K562 (cell line): ENCODE data around the gene SLC33A1.

Source experiments
- ATF6 ChIP-seq: sonication (generic); formaldehyde crosslinking; IDR thresholded peaks from 2 replicates; pipeline ENCODE4 v1.4.0; 2020; ENCODE audit warnings: mild to moderate bottlenecking, missing genetic modification reagents
- BDP1 ChIP-seq: IDR thresholded peaks from 3 replicates; pipeline ENCODE4 v1.6.1; 2011; ENCODE audit not compliant: insufficient read length, insufficient read depth
- CREM ChIP-seq: IDR thresholded peaks from 2 replicates; pipeline ENCODE4 v1.6.1; 2014; ENCODE audit warnings: antibody characterized with exemption, low read depth
- CTCF ChIP-seq, 3 experiments: IDR thresholded peaks in 2 of 3; conservative IDR thresholded peaks in 1 of 3; 2 replicates each; pipeline ENCODE4 v1.5.1; 2011 to 2012; ENCODE audit warnings: low read length in 3 of 3, mild to moderate bottlenecking in 3 of 3, control low read depth in 2 of 3, improper control_type of control experiment in 1 of 3, inconsistent platforms in 1 of 3, low read depth in 1 of 3, mixed read lengths in 1 of 3, moderate library complexity in 1 of 3; ENCODE audit not compliant: insufficient read depth in 2 of 3
- EP300 ChIP-seq: IDR thresholded peaks from 2 replicates; pipeline ENCODE4 v1.6.1; 2012; ENCODE audit warnings: low read length, improper control_type of control experiment
- EZH2 ChIP-seq: IDR thresholded peaks from 2 replicates; pipeline ENCODE4 v1.6.1; 2012; ENCODE audit warnings: low read depth, mild to moderate bottlenecking, inconsistent platforms, low read length, borderline replicate concordance
- FOSL1 ChIP-seq: fragments of 200-800 bp; sonication (Bioruptor generic); conservative IDR thresholded peaks from 2 replicates; pipeline ENCODE4 v1.6.1; 2016; ENCODE audit warnings: missing genetic modification characterization, missing compliant biosample characterization
- KAT2B ChIP-seq: IDR thresholded peaks from one replicate; pipeline ENCODE4 v1.6.1; 2012; ENCODE audit warnings: low read depth, mild to moderate bottlenecking, control low read depth, inconsistent platforms, low read length, moderate library complexity
- NFATC3 ChIP-seq: fragments of 450-650 bp; IDR thresholded peaks from 2 replicates; pipeline ENCODE4 v1.6.1; 2017; ENCODE audit warnings: mild to moderate bottlenecking
- NFIC ChIP-seq: fragments of 450-650 bp; IDR thresholded peaks from 2 replicates; pipeline ENCODE4 v1.6.1; 2017; ENCODE audit warnings: mild to moderate bottlenecking, inconsistent platforms
- RFX5 ChIP-seq: IDR thresholded peaks from 2 replicates; pipeline ENCODE4 v1.6.1; 2011; ENCODE audit warnings: low read depth, mild to moderate bottlenecking, improper control_type of control experiment, low read length
- TF ChIP-seq, protein P1 (sequence below), 2 experiments: fragments of 200-800 bp in 1 of 2; sonication (Bioruptor generic) in 1 of 2; sonication (generic) in 1 of 2; formaldehyde crosslinking in 1 of 2; IDR thresholded peaks in 1 of 2; conservative IDR thresholded peaks in 1 of 2; 2 replicates each; pipeline versions ENCODE4 v1.5.0 to v1.6.1; 2016 to 2020; ENCODE audit warnings: missing compliant biosample characterization in 1 of 2, missing genetic modification characterization in 1 of 2, missing genetic modification reagents in 1 of 2
- TF ChIP-seq, protein P2 (sequence below): fragments of 250-450 bp; sonication (Bioruptor Pico); IDR thresholded peaks from 2 replicates; pipeline ENCODE4 v1.5.0; 2020; ENCODE audit warnings: mild to moderate bottlenecking, borderline replicate concordance

DNA sequence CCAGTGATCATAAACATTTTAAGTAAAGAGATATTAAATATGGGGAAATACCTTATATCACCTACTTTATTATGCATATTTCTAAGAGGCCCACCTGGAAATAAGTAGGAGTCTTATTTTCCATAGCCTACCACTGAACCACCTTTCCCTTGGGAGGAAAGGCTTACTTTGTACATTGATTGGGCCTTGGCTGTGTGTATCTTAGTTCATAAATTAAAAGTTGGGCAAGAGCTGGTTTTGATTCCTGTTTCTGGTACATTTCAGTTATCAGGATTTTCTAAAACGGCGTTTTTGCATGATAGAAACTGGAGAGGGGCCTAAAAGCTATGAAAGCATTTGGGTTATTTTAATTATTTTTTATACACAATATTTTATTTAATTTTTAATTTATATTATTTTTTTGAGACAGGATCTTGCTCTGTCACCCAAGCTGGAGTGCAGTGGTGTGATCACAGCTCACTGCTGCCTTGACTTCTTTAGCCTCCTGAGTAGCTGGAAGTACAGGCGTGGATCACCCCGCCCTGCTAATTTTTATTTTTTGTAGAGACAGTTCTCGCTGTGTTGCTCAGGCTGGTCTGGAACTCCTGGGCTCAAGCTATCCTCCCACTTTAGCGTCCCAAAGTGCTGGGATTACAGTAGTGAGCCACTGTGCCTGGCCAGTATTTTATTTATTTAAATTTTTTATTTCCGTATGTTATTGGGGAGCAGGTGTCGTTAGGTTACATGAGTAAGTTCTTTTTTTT is 18.8 kb upstream of the SLC33A1 start:
- TF ChIP-seq CTCF (IDR thresholded peaks at IDR 0.05 in 2 of 3, conservative IDR thresholded peaks at IDR 0.05 in 1 of 3; ENCODE audit: insufficient read depth in 2 of 3, low read depth in 1 of 3, low read length in 3 of 3) (no peak), CREM (no peak), BDP1 (no peak), RFX5 (no peak), KAT2B (no peak), EZH2 (no peak), ATF6 (CRISPR knock-in tag) (no peak), FOSL1 (no peak), NFIC (no peak), EP300 (no peak), NFATC3 (no peak)
- TF ChIP-seq, protein P1, sequence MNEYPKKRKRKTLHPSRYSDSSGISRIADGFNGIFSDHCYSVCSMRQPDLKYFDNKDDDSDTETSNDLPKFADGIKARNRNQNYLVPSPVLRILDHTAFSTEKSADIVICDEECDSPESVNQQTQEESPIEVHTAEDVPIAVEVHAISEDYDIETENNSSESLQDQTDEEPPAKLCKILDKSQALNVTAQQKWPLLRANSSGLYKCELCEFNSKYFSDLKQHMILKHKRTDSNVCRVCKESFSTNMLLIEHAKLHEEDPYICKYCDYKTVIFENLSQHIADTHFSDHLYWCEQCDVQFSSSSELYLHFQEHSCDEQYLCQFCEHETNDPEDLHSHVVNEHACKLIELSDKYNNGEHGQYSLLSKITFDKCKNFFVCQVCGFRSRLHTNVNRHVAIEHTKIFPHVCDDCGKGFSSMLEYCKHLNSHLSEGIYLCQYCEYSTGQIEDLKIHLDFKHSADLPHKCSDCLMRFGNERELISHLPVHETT (CRISPR knock-in tag; conservative IDR thresholded peaks at IDR 0.05 in 1 of 2, IDR thresholded peaks at IDR 0.05 in 1 of 2): no peak
- TF ChIP-seq, protein P2, sequence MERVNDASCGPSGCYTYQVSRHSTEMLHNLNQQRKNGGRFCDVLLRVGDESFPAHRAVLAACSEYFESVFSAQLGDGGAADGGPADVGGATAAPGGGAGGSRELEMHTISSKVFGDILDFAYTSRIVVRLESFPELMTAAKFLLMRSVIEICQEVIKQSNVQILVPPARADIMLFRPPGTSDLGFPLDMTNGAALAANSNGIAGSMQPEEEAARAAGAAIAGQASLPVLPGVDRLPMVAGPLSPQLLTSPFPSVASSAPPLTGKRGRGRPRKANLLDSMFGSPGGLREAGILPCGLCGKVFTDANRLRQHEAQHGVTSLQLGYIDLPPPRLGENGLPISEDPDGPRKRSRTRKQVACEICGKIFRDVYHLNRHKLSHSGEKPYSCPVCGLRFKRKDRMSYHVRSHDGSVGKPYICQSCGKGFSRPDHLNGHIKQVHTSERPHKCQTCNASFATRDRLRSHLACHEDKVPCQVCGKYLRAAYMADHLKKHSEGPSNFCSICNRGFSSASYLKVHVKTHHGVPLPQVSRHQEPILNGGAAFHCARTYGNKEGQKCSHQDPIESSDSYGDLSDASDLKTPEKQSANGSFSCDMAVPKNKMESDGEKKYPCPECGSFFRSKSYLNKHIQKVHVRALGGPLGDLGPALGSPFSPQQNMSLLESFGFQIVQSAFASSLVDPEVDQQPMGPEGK (CRISPR knock-in tag): no peak
